HG03571 (cell line): ENCODE results near the gene SOX11.

ENCODE experiments used
- ATAC-seq: cut with Tn5 transposase; IDR thresholded peaks from one replicate; pipeline ENCODE4 v1.9.1; 2021; ENCODE audit not compliant: unreplicated experiment

Gene SOX11

DNA sequence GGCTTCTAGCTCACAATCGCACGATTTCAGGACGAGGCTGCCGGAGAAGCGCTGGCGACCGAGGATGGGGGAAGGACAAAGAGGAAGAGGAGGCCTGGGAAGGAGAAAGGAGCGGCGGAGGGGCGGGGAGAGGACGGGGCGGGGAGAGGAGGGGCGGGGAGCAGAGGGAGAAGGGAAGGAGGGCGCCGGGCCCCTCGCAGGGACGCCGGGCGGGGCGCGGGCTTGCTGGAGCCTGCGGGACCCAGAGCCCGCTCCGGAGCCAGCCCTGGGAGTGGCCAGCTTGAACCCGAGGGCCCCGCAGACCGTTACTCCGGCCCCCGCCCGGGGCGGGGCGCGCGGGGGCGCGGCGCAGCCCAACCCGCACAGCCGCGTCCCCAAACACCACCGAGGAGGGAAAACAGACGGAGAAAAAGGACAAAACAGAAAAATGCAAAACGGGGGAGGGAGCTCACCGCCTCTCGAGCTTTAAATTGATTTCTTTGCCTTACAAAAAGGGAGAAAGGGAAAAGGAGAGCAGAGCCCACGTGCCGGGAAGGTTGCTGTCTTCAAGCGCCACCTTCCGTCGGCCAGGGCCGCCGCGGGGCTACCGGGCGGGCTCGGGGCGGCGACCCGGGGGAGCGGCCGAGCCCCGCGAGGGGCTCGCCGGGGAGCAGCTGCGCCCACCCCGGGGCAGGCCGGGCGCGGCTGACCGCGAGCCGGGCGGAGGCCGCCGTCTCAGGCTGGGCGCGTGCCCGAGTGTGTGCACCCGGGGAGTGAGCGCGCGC, 781 bp upstream of the SOX11 start:
- ATAC-seq = no peak

DNA sequence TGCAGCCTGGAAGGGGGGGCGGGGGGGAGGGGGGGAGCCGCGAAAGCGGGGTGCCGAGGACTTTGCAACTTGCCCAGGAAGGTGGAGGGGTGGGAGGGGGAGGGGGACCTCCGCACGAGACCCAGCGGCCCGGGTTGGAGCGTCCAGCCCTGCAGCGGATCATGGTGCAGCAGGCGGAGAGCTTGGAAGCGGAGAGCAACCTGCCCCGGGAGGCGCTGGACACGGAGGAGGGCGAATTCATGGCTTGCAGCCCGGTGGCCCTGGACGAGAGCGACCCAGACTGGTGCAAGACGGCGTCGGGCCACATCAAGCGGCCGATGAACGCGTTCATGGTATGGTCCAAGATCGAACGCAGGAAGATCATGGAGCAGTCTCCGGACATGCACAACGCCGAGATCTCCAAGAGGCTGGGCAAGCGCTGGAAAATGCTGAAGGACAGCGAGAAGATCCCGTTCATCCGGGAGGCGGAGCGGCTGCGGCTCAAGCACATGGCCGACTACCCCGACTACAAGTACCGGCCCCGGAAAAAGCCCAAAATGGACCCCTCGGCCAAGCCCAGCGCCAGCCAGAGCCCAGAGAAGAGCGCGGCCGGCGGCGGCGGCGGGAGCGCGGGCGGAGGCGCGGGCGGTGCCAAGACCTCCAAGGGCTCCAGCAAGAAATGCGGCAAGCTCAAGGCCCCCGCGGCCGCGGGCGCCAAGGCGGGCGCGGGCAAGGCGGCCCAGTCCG, 540 bp downstream of the SOX11 start:
- no peak for ATAC-seq

DNA sequence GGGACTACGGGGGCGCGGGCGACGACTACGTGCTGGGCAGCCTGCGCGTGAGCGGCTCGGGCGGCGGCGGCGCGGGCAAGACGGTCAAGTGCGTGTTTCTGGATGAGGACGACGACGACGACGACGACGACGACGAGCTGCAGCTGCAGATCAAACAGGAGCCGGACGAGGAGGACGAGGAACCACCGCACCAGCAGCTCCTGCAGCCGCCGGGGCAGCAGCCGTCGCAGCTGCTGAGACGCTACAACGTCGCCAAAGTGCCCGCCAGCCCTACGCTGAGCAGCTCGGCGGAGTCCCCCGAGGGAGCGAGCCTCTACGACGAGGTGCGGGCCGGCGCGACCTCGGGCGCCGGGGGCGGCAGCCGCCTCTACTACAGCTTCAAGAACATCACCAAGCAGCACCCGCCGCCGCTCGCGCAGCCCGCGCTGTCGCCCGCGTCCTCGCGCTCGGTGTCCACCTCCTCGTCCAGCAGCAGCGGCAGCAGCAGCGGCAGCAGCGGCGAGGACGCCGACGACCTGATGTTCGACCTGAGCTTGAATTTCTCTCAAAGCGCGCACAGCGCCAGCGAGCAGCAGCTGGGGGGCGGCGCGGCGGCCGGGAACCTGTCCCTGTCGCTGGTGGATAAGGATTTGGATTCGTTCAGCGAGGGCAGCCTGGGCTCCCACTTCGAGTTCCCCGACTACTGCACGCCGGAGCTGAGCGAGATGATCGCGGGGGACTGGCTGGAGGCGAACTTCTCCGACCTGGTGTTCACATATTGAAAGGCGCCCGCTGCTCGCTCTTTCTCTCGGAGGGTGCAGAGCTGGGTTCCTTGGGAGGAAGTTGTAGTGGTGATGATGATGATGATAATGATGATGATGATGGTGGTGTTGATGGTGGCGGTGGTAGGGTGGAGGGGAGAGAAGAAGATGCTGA, 1.4 kb downstream of the SOX11 start:
- no peak for ATAC-seq

DNA sequence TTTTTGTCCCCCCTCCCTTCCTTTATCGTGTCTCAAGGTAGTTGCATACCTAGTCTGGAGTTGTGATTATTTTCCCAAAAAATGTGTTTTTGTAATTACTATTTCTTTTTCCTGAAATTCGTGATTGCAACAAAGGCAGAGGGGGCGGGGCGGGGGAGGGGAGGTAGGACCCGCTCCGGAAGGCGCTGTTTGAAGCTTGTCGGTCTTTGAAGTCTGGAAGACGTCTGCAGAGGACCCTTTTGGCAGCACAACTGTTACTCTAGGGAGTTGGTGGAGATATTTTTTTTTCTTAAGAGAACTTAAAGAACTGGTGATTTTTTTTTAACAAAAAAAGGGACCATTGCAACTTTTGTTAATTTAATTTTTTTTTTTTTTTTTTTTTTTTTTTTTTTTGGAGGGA, 2.1 kb downstream of the SOX11 start:
- ATAC-seq = no peak

DNA sequence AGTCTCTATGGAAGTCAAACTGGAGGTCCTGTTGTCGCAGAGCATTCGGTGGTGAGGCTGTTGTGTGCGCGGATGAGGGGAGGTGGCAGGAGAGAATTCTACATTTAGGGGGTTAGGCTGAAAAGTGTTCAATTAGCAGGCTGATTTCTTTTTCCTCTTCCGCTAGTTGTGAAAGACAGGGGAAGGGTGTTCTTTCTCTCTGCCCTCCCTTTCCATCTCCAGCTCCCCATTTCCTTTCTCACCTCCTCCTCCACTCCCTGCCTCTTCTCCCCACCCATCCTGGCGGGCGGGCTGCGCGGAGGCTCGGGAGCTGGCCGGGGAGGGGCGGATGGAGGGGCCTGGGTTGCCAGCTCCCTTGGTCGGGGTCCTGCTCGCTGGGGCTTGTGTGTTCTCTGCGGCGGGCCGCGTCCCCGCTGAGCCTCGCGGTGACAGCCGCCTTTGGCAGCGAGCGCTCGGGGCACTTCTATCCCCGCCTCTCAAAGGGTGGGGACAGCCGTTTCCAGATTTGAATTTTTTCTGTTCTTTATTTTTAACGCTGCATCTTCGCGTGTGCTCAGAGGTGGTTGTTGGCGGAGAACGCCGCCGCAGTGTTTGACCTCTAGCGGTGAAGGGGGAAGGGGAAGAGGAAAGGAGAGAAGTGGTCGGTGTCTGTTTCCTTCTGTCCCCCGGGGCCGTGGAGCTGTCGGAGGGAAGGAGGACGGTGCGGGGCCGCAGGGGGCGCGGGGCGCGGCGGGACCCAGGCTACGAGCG, 3.6 kb downstream of the SOX11 start:
- ATAC-seq = no peak

DNA sequence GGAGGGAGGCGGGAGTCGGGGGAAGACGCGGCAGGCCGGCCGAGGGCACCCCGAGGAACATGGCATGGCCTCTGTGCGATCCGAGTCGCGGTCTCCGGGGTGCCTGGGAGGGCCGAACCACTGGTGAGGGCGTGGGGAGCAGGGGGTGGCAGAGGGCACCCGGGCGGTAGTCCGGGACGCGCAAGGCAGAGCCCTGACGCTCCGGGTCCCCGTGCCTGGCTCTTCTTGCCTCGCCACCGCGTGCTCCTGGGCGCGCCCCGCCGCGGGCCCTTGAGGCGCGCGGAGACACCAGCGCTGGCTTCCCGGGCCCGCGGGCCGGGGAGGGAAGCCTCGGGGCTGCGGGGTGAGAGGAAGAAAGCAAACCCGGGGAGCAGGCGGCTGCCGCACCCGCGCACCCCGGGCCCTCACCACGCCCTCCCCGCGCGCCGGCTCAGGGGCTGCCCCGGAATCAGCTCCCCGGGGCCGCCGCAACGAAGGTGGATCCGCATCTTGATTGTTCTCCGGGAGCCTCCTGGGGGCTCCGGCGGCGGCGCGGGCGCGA, 4.3 kb downstream of the SOX11 start:
- ATAC-seq = no peak

DNA sequence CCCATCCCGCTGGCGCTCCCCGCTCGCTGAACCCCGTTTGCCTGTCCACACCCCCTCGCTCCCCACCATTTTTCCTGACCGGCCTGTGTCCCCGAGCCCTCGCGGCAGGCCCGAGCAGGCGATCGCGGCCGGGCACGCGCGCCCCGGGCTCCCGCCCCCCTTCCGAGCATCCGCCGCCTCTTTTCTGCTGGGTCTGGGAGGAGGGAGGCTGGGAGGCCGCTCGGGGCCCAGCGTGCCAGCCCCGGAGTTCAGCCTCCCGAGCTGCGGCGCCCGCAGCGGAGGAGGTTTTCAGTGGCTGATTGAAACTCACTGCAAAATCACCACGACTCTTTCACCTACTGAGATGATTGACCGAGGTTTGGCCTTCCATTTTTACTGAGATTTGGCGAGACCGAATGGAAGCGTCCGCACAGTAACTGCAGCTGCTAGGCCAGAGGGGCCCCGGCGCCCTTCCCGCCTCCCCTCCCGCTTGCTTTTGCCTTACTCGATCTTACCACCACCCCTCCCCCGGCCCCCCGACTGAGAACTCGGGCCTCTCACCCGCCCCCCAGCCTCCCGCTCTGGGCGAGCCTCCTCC, 4.8 kb downstream of the SOX11 start:
- no peak for ATAC-seq

DNA sequence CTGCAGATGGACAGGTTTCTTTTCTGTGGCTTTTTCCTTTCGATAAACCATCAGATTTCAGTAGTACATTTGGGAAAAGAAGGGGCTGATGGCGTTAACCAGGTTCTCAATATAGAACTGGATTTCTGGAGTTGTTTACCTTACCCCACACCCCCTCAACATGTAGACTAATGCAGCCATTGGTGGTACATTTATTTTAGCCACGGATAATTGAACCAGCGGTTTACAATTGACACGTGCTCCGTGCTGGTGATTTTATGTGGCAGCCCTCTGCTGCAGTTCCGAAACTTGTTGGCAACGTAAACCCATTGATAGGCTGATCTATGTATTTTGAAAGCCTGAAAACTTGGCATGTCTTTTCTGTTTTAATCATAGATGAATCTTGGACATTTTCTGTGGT, 5.4 kb downstream of the SOX11 start:
- ATAC-seq = no peak

DNA sequence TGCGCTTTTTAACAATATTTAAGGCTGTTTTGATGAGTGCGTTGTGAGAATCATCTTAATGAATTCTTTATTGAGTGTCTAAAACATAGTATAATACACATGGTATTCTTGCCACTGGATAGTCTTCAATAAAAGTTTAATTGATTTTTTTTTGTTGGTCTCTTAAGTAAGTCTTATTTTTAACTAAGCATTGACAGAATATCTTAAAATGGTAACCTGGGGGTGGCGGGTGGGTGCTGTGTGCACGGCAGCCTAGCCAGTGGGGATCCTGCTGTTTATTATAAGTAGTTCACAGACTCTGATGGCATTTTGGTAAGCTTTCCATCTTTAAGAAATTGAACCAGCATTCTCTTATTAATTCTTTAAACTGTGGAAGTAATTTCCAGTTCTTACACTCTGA, 6.0 kb downstream of the SOX11 start:
- no peak for ATAC-seq

DNA sequence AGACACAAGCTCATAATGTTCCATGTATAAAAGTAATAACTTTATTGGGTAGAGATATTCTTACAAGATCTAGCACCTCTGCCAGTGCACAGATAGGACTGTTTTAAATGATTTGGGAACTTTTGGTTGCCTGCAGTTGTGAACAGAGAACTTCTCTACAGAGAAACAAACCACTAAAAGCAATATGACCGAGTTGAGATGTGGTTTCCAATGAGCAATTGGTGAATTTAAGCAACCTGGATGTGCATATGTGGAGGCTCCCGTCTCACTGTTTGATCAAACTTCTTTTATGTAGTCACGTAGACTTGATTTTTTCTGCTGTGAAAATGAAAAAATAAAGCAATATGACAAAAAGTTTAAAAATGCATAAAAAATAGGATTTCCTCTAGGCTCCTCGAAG, 7.8 kb downstream of the SOX11 start:
- no peak for ATAC-seq

DNA sequence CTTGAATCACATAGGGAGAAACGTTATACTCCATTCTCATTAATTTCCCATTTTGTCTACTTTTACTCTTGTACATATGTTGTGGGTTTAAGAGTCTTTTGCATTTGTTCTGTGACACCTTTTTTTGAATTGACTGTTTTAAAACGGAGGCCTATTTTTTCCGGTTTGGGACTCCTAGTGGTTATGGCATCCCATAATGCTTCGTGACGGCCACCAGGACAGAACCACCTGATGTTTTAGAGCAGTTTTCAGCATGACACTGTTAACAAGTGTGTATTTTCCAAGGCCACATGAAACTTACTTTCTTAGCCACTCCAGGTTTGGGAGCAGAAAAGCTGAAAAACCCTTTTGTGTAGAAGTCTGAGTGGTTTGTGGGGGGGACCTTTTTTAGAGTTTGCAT, 8.4 kb downstream of the SOX11 start:
- ATAC-seq = no peak

DNA sequence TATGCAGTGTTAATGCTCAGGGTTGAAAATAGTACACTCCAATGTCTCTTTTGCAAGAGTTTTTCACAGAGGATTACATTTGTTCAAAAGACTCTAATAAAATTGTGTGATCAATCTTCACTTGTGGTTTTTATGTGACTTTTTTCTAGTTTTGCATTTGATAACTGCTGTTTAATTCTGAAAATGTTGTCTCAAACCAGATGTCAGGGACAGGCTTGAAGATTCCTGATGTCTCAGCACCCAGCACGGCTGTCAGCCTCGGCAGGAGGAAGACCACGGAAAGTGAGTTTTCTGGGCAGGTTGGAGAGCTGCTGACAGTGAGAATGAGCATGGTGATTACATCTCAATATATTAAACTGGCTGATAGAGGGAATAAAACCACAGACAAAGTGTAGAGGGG, 9.1 kb downstream of the SOX11 start:
- ATAC-seq = no peak

DNA sequence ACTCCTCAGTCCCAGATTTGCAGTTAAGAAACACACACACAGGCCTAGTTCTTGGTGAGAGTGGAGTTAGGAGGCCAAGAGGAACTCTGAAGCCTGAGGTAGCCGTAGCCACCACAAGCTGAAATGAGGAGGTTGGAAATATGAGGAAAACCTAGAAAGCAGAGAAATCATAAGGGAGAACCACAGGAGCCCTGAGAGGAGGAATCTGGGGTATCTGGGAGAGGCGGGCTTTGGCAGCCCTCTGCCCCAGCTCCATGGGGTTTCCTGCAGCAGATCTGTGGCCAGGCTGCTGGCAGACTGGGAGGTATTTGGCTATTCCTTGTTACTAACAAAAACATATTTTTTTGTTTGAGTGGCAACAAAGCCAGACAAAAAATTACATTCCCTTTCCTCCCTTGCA, 11.0 kb downstream of the SOX11 start:
- ATAC-seq = no peak

DNA sequence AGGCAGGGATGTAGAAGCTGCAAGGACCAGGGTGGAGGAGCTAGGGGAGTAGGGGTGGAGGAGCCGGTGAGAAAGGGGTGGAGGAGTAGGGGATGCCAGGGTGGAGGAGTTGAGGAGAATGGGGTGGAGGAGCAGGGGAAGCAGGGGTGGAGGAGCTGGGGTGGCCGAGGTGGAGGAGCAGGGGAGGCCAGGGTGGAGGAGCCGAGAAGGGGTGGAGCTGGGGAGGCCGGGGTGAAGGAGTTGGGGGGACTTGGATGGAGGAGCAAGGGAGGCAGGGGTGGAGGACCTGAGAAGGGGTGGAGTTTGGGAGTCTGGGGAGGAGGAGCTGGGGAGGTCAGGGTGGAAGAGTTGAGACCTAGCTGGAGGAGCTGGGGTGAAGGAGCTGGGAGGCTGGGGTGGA, 13.3 kb downstream of the SOX11 start:
- no peak for ATAC-seq

DNA sequence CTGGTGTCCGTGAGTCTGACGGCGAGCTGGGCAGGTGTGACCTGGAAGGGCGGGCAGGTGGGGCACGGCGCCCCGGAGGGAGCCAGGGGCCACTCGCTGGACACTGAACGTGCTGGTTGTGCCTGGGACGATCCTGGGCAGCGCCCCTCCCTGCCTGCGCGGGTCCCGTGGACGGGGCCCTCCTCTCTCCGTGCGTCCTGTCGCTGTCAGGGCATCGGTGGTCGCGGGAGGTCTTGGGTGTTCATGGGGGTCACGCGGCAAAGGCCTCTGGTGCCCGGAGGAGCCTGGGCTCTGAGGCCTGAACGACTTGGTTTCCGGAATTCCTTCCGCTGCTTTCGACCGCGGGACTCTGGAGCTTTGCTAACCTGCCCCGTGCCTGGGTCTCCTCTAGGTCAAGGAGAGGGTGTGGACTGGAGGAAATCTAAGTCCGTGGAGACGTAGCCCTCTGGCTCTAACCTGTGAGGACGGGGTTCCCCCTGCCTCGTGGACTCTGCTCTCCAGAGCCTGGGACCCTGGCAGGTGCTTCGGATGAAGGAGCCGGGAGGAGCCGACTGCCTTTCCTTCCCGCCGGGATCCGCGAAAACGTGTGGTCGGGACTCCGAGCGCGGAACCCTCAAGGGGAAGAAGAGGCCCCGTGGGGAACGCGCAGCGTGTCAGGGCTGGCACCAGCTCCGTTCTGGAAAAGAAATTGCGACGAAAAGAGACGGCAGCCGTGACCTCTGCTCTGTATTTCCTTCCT, 14.7 kb downstream of the SOX11 start:
- ATAC-seq = no peak

DNA sequence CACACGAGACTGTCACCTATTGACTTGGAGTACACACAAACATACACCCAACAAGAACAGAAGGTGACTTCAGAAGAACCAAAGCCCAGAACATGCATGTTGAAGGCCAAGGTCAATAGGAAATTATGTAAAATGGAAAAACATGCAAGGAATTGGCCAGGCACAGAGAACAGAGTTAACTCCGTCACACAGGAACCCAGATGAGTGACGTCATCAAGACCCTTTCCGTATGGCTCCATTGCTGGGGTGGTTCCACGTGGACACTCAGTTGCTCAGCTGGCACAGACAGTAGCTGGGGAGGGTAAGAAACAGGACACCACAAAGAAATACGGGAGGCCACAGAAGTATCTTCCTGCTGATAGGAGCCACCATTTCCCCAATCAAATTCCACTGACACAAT, 18.4 kb downstream of the SOX11 start:
- no peak for ATAC-seq

DNA sequence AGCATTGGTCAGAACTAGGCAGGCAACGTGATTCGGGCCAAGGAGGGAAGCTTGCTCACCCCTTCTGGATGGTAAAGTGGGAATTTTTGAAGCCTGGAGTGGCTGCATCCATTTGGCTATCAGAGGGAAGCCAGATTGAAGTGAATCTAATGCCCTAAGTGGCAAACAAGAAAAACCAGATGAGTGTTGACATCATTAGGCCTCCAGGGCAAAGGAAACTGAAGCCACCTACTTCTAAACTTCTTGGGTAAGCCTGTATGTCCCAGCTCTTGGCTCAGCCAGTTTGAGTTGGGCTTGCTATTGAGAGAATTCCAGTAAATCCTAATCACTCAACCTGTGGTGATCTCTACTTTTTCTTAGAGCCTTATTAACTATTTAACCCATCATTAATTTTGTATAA, 20.9 kb downstream of the SOX11 start:
- no peak for ATAC-seq

DNA sequence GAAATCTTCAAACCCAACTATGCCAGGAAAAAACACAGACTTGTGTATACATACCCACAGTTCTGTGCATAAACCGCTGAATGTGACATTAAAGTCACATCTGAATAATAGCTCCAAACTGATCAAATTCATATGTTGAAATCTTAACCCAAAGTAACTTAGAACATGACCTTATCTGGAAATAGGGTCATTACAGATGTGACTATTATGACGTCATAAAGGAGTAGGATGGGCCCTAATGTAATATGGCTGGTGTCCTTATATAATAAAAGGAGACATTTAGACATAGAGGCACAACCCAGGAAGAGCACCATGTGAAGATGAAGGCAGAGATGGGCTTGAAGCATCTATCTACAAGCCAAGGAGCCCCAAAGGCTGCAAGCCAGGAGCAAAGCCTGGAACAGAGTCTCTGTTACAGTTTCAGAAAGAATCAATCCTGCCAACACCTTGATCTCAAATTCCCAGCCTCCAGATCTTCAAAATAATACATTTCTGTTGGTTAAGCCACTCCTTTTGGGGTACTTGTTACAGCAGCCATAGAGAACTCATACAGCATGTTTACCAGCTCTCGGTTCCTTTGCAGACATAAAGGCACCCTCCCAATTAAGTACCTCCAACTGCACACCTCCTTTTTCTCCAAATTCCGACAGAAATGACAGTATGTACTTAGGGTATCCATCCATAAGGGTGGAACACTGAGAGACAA, 27.6 kb downstream of the SOX11 start:
- ATAC-seq = no peak

DNA sequence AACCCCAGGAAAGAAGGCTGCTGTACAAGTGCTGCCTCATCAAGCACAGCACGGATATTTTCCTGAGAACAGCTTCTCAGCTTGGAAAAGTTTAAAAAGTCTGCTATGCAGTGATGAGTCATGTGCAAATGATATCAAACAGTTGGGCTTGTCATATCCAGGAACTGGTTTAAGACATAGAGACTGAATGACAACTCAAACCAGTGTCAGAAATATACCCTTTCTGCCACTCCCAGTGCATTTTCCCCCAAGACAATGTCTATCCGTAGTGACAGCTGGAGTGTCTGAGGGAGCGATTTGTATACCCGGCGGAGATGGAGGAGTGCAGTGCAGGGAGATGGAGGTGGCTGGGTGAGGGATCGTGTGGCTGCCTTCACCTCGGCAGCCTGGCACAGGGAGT, 28.2 kb downstream of the SOX11 start:
- ATAC-seq = no peak
